Epithelial cell of proximal tubule (primary cell): ENCODE measurements around the gene CIT. TPM values are rescaled to one million over a fixed set of nuclear protein-coding genes. Genes with fewer than 3 reads are reported as not detected.

ENCODE experiments used
- DNase-seq: peaks from one replicate; pipeline ENCODE4 v3.0.0-alpha.2; 2011; ENCODE audit warnings: low read depth
- H3K4me3 ChIP-seq: 2 replicates; pipeline ENCODE4 v1.5.1; 2011; ENCODE audit warnings: low read depth, mild to moderate bottlenecking, low read length
- CTCF ChIP-seq: conservative IDR thresholded peaks from 2 replicates; pipeline ENCODE4 v1.5.1; 2012; ENCODE audit warnings: low read depth, mild to moderate bottlenecking, low read length
- total RNA-seq: library from RNA; depleted of rRNA; stranded (reverse); fragments of >200 nt; gene quantifications from 2 replicates; pipeline ENCODE4 v1.2.3, GENCODE V29; 2015

Gene CIT
- total RNA-seq, 1 donor from 2014 or later = 26.5 TPM

GRCh38 chr12:119838826-119839600, 38.1 kb downstream of the CIT start:
- DNase-seq = no peak
- no peak for TF ChIP-seq CTCF
- H3K4me3 ChIP-seq = no peak overlapping the region

- H3K4me3 ChIP-seq = no peak overlapping the region
- DNase-seq = no peak
- no peak for TF ChIP-seq CTCF
Observed at GRCh38 chr12:119836781-119837180, 40.3 kb downstream of the CIT start.

GRCh38 chr12:119835068-119835467, 42.1 kb downstream of the CIT start:
- TF ChIP-seq CTCF = peak; percentile 42
- no peak overlapping the region for H3K4me3 ChIP-seq

GRCh38 chr12:119829439-119829838, 47.7 kb downstream of the CIT start:
- H3K4me3 ChIP-seq = no peak overlapping the region
- TF ChIP-seq CTCF = no peak
- DNase-seq = no peak

More at GRCh38 chr12:119835068-119835467, 42.1 kb downstream of the CIT start:
- DNase-seq = peak; percentile 6

GRCh38 chr12:119828300-119828699, 48.8 kb downstream of the CIT start:
- no peak for TF ChIP-seq CTCF
- no peak overlapping the region for H3K4me3 ChIP-seq
- DNase-seq = no peak

- no peak overlapping the region for H3K4me3 ChIP-seq
- no peak for TF ChIP-seq CTCF
- DNase-seq = no peak
Observed at GRCh38 chr12:119827760-119828159, 49.4 kb downstream of the CIT start.
